ENCODE data around the gene LRCH4. TPM values are rescaled to one million over a fixed set of nuclear protein-coding genes. Genes with fewer than 3 reads are reported as not detected.

Gene LRCH4
- total and polyA plus RNA-seq, 2 of the 13 experiments (the other 11 are each of a cell fraction or from before 2014, with no cell fraction given), result 7.0 to 9.3 TPM

GRCh38 chr7:100545360-100546128 lies 40.4 kb downstream of the LRCH4 start (continued):
- TF ChIP-seq ATF2 (CRISPR knock-in tag; IDR thresholded peaks at IDR 0.05) (0 out of 2 replicates have a peak, but pooled peaks have one; percentile 19), ZFP36 (IDR thresholded peaks at IDR 0.05; ENCODE audit: borderline replicate concordance, low read depth, low read length, partially characterized antibody) (no peak), ZKSCAN8 (CRISPR knock-in tag; IDR thresholded peaks at IDR 0.05; ENCODE audit: borderline replicate concordance) (no peak), BRCA1 (CRISPR knock-in tag; IDR thresholded peaks at IDR 0.05) (no peak), TBP (CRISPR knock-in tag; IDR thresholded peaks at IDR 0.05) (no peak), ZNF292 (CRISPR knock-in tag; IDR thresholded peaks at IDR 0.05; ENCODE audit: borderline replicate concordance, low read depth) (peak; percentile 39; the same call in 1 of the 2 replicates), THAP11 (CRISPR knock-in tag; IDR thresholded peaks at IDR 0.05) (peak; percentile 39; the same call in 1 of the 2 replicates), CBX1 (IDR thresholded peaks at IDR 0.05; ENCODE audit: low read depth) (no peak), POGK (CRISPR knock-in tag; conservative IDR thresholded peaks at IDR 0.05) (no peak), CREB1 (IDR thresholded peaks at IDR 0.05) (no peak; the same call in 1 of the 2 replicates), CREB1 (CRISPR knock-in tag; IDR thresholded peaks at IDR 0.05) (no peak), ZNF496 (CRISPR knock-in tag; IDR thresholded peaks at IDR 0.05; ENCODE audit: insufficient replicate concordance) (no peak), ZNF761 (CRISPR knock-in tag; conservative IDR thresholded peaks at IDR 0.05) (no peak; the same call in 1 of the 2 replicates), RBM39 (IDR thresholded peaks at IDR 0.05; ENCODE audit: low read depth, low read length, poor library complexity, severe bottlenecking) (no peak), PRMT3 (CRISPR knock-in tag; IDR thresholded peaks at IDR 0.05; ENCODE audit: borderline replicate concordance, low read depth) (no peak), WIZ (CRISPR knock-in tag; IDR thresholded peaks at IDR 0.05) (no peak), MBD4 (IDR thresholded peaks at IDR 0.05; ENCODE audit: borderline replicate concordance, low read length) (no peak), ZFP90 (CRISPR knock-in tag; IDR thresholded peaks at IDR 0.05; ENCODE audit: borderline replicate concordance) (no peak), ZNF782 (CRISPR knock-in tag; IDR thresholded peaks at IDR 0.05; ENCODE audit: borderline replicate concordance) (no peak; the same call in 1 of the 2 replicates), ERF (CRISPR knock-in tag; IDR thresholded peaks at IDR 0.05) (0 out of 2 replicates have a peak, but pooled peaks have one; percentile 38), GABPB1 (CRISPR knock-in tag; IDR thresholded peaks at IDR 0.05) (no peak; the same call in 1 of the 2 replicates), ZNF724P (CRISPR knock-in tag; IDR thresholded peaks at IDR 0.05; ENCODE audit: borderline replicate concordance) (no peak), CCAR2 (optimal IDR thresholded peaks at IDR 0.05; ENCODE audit: low read depth, low read length) (no peak), SMARCE1 (IDR thresholded peaks at IDR 0.05; ENCODE audit: borderline replicate concordance) (no peak), MXD3 (CRISPR knock-in tag; IDR thresholded peaks at IDR 0.05) (0 out of 2 replicates have a peak, but pooled peaks have one; percentile 53), ZNF703 (CRISPR knock-in tag; IDR thresholded peaks at IDR 0.05; ENCODE audit: borderline replicate concordance) (no peak), ZNF230 (CRISPR knock-in tag; IDR thresholded peaks at IDR 0.05) (no peak), HNRNPK (IDR thresholded peaks at IDR 0.05; ENCODE audit: low read depth, low read length, poor library complexity, severe bottlenecking) (no peak)

Data from HepG2 (cell line).